Embryonic facial prominence (tissue), 1 donor: ENCODE results near the gene SMIM9.
A peak's percentile ranks its signal among the peaks of the same experiment; 100 is the strongest.

ENCODE experiments used
- DNase-seq: peaks from one replicate; pipeline ENCODE4 v3.0.0-alpha.2; 2016; ENCODE audit errors: extremely low spot score

SMIM9 gene

DNA sequence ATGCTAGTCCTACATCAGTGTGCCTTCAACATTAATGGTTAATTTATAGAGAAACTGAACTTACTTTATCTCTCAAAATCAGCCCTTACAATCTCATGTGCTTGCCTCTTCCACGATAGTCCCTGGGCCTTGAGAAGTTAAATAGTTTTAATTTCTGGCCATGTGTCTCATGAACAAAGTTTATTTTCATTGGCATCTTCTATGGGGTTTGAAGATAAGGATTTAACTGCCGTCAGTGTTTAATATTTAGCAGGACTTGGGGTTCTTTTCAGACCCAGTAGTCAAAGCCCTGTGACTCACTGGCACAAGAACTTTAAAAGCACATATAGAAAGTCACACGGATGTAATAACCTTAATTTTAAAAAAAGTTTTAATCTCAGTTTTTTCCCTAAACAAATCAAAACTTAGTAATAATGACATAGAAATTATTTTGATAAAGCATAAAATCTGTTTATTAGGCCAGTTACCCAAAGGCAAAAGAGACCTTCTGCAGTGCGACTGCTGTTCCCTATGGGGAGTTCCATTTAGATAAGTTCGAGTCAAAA is 19.1 kb downstream of the SMIM9 start:
- no peak for DNase-seq

DNA sequence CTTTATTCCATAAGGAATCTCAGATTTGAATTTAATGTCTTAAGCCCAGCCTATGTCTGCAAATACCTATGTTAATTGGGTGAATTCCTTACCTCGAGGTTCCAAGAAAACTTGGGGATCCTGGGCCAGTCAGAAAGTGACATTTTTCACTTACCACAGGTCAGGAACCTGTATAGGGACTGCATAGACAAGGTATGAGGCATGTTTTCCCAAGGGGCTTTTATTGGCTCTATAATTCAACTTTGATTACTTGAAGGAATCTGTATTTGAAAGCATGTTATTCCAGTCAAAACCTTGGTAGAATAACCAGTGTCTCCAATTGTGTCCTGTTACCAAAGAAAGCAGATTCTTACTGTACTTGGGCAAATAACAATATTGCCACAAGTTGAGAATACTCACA is 20.7 kb downstream of the SMIM9 start:
- no peak for DNase-seq

DNA sequence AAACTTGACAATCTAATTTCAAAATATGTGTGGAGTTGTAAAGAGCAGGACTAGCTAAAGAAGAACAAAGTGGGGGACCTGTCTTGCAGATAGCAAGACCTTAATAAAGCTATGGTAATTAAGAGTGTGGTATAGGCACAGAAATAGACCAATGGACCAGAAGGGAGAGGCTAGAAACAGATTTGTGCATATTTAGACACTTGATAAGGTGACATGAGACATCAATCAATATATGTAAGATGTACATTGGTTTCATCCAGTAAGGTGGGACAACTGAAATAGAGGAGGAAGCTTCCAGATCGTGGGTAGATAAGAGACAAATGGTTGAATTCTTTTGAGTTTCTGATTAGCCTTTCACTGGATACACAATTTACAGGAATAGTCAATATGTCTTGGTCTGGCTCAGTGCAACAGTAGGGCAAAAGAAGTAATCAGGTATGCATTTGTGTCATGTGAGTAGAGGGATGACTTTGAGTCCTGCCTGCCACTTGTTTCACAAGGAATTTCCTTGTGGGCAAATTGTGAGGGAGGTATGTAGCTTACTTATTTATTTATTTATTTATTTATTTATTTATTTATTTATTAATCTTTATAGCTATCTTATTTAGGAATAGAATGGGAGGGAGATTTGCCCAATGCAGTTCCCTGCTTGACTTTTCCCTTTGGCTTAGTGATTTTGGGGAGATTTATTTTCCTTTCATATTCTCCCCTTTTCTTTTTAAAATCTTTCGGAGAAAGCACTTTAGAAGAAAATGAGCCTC is 21.9 kb downstream of the SMIM9 start:
- DNase-seq: no peak

GRCh38 chrX:154809939-154810665 is 24.4 kb downstream of the SMIM9 start:
- DNase-seq: no peak

DNA sequence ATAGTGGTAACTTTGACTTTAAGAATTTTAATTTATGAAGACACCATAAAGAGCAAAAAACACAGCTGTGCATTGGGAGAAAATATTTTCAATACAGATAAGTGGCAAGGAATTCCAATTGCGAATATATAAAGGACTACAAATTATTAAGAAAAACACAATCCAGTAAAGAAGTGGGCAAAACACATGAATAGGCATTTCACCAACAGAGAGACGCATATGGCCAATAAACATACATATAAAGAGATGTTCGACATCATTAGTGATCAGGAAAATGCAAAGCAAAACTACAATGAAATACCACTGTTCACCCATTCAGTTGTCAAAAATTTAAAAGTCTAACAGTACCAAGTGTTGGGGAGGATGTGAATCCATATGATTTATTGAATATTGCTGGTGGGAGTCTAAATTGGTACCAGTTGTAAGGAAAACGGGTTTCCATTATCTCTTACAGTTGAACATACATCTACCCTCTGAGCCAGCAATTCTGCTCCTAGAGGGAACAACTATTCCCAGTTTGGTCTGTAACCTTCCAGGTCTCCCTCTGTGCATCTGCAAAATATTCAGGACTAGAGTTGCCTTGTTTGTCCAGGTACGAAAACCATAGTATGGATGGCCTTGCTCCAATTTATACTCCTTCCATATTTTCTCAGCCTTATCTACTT is 27.5 kb downstream of the SMIM9 start:
- no peak for DNase-seq

DNA sequence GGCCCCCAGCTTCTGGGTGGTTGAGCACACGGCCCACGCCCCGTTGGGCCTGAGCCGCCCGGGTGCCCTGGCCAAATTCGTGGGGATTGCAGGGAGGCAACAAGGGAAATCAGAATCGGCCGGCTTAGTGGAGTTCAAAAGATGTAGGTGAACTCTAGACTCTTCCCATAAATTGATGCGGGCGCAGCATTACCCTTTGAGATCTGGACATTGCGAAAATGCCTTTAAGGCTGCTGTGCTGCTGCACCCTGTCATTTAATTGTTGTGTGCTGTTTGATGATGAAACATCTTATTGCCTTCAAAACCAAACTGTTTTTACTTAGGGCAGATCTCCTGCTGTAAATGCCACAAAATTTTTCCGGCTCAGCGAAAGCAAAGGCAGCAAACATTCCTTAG is 28.8 kb downstream of the SMIM9 start:
- no peak for DNase-seq

GRCh38 chrX:154804957-154805695 is 29.3 kb downstream of the SMIM9 start, which contains the start of gene MPP1:
Gene MPP1 (minus strand): TSS chrX:154805485. CDS start chrX:154805373, 112 bp downstream.
- peak; percentile 7 for DNase-seq

DNA sequence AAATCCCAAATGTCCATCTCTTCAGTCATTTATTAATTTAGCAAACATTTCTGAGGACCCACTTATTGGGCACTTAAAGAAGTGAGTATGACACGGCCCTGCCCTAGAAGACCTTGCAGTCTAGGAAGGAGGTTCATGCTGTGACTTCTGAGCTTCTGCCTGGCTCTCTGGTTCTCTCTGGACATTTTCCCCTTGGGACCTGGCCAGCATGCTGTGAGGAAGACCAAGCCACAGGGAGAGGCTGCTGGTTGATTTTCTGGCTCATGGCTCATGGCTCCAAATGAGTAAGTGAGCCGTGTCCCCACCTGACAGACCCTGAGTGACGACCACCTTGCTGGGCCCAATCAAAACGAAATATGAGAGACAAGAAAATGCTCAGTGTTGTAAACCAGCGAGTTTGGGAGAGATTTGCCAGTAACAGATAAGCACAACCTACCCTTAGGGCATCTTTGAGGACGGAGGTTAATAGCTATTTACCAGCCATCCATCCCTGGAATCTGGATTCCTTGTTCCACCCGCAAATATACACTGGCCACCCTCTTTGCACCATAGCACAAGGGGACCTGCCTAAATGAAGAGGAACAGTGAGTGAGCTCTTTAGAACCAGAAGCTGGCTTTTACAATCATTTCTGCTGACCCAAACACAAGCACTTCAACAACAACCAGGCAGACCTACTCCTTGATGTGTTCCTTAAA is 30.1 kb downstream of the SMIM9 start:
- DNase-seq: no peak

DNA sequence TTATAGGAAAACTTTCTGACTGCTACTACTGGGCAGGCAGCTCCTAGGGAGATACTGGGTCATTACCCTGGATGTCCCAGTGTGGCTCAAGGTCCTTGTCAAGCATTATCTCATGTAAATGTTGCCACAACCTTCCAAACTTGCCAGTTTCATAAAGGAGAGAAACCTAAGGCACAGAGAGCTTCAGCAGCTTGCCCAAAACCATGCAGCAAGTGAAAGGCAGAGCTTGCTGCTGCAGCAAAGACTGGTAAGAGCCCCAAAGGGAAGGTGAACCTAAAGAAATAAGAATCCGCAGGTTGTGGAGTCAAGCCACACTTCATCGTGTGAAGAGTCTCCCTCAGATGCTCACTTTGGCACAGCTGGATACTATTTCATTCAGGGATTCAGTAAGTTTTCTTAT is 31.5 kb downstream of the SMIM9 start:
- no peak for DNase-seq

- no peak for DNase-seq
Measured at GRCh38 chrX:154800478-154801210, 33.8 kb downstream of the SMIM9 start.

GRCh38 chrX:154799556-154800348 is 34.7 kb downstream of the SMIM9 start:
- DNase-seq: no peak

- no peak for DNase-seq
Measured at GRCh38 chrX:154797006-154797405, 37.5 kb downstream of the SMIM9 start.

DNA sequence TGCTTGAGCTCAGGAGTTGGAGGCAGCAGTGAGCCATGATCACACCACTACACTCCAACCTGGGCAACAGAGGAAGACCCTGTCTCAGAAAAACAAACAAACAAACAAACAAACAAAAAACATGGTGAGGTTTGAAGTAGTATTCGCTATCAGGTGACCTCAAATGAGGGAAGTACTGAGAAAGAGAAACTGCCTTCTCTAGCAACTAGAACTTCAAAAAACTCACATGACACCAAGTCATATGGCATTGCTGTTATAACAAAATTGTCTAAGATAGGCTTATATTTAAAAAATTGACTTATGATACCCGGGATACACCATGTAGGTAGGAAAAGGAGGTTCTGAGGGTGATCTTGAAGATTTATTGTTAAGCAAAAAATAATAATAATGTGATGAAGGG is 39.4 kb downstream of the SMIM9 start:
- DNase-seq: no peak

GRCh38 chrX:154793084-154793795 is 41.2 kb downstream of the SMIM9 start:
- no peak for DNase-seq

GRCh38 chrX:154791939-154792338 is 42.5 kb downstream of the SMIM9 start:
- DNase-seq: no peak

GRCh38 chrX:154791467-154791866 is 43.0 kb downstream of the SMIM9 start:
- DNase-seq: no peak

GRCh38 chrX:154785716-154786115 is 48.7 kb downstream of the SMIM9 start:
- no peak for DNase-seq

DNA sequence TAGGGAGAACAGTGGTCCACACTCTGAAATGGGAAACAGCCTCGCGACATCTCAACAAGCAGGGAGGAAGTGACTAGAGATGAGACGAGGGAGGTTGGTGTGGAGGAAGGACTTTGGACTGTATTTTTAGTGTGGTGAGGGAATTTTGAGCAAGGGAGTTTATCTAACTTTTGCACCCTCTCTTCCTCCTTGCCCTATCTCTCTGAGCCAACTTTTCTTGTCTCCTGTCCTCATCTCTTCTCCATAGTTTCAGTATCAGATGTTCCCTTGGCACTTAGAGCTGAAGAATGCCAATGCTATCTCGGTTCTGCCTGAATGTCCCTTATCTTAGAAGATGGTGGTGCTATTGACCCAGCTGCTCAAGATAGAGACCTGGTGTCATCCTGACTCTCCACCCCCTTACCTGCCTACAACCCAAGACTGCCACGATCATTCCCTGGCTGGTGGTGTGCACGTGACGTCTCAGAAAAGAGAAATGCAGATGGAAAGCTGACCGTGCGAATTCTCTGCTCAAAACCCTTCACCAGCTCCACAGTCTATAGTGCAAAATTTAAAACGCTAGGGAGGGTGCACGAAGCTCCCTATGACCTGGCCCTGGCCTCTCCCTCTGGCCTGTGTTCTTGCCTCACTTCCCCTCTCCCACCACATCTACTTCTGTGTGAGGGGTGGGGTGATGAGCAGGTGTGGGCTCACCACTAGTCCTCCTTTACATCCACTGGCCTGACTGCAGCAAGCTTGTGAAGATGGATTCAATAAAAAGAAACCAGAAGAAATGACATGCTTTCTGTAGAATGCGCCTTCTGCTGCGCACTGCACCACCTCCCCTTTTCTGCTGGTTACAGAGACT is 50.1 kb downstream of the SMIM9 start:
- no peak for DNase-seq
